ENCODE measurements around the gene CASP6. TPM values are rescaled to one million over a fixed set of nuclear protein-coding genes. Genes with fewer than 3 reads are reported as not detected.

The CASP6 gene
- total RNA-seq, 1 donor from 2014 or later, result 16.7 TPM

- Mint-ChIP-seq H3K4me1 (ENCODE audit: low read depth) (peaks cover 12% of the 10 kb centered on the region), H3K27ac (ENCODE audit: unreplicated experiment) (peak overlapping the region; percentile 64), H3K36me3 (ENCODE audit: low read depth) (no peaks in the 10 kb centered on the region), H3K27me3 (ENCODE audit: low read depth) (peaks cover 3% of the 10 kb centered on the region), H3K9me3 (ENCODE audit: low read depth) (no peaks in the 10 kb centered on the region), H3K4me3 (ENCODE audit: unreplicated experiment) (no peak overlapping the region)
- DNase-seq (ENCODE audit: low spot score), result no peak
- no peak for TF ChIP-seq CTCF (IDR thresholded peaks at IDR 0.05)
Measured at GRCh38 chr4:109735566-109736365, 32.5 kb upstream of the CASP6 start.

GRCh38 chr4:109733728-109734127 lies 30.5 kb upstream of the CASP6 start:
- no peak for DNase-seq (ENCODE audit: low spot score)
- no peak for TF ChIP-seq CTCF (IDR thresholded peaks at IDR 0.05)
- Mint-ChIP-seq H3K4me3 (ENCODE audit: unreplicated experiment) (no peak overlapping the region), H3K27me3 (ENCODE audit: low read depth) (no peaks in the 10 kb centered on the region), H3K27ac (ENCODE audit: unreplicated experiment) (no peak overlapping the region), H3K4me1 (ENCODE audit: low read depth) (peaks cover 24% of the 10 kb centered on the region), H3K9me3 (ENCODE audit: low read depth) (no peaks in the 10 kb centered on the region), H3K36me3 (ENCODE audit: low read depth) (no peaks in the 10 kb centered on the region)

GRCh38 chr4:109730619-109731545 lies 27.6 kb upstream of the CASP6 start:
- H3K36me3 Mint-ChIP-seq (ENCODE audit: low read depth), result peaks cover under 1% of the 10 kb centered on the region
- H3K27ac Mint-ChIP-seq (ENCODE audit: unreplicated experiment), result peak overlapping the region; percentile 93
- no peak for TF ChIP-seq CTCF (IDR thresholded peaks at IDR 0.05)
- DNase-seq (ENCODE audit: low spot score), result no peak
- H3K4me1 Mint-ChIP-seq (ENCODE audit: low read depth), result peaks cover 26% of the 10 kb centered on the region
- peak overlapping the region; percentile 86 for H3K4me3 Mint-ChIP-seq (ENCODE audit: unreplicated experiment)
- no peaks in the 10 kb centered on the region for H3K27me3 Mint-ChIP-seq (ENCODE audit: low read depth)
- no peaks in the 10 kb centered on the region for H3K9me3 Mint-ChIP-seq (ENCODE audit: low read depth)

- Mint-ChIP-seq H3K36me3 (ENCODE audit: low read depth) (peaks cover 2% of the 10 kb centered on the region), H3K27ac (ENCODE audit: unreplicated experiment) (peak within 1 kb of the TSS; percentile 93)
- DNase-seq (ENCODE audit: low spot score), result no peak
Measured at GRCh38 chr4:109729718-109730618, 26.7 kb upstream of the CASP6 start, which contains the start of gene PLA2G12A. Gene PLA2G12A, minus strand, starts transcription at chr4:109730070. Its CDS starts 261 bp downstream, at chr4:109729809.

More at GRCh38 chr4:109729718-109730618, 26.7 kb upstream of the CASP6 start, which contains the start of gene PLA2G12A:
- no peak for TF ChIP-seq CTCF (IDR thresholded peaks at IDR 0.05)
- Mint-ChIP-seq H3K27me3 (ENCODE audit: low read depth) (no peaks in the 10 kb centered on the region), H3K9me3 (ENCODE audit: low read depth) (no peaks in the 10 kb centered on the region), H3K4me1 (ENCODE audit: low read depth) (peaks cover 21% of the 10 kb centered on the region), H3K4me3 (ENCODE audit: unreplicated experiment) (peak within 1 kb of the TSS; percentile 88)

Measured in chondrocyte (in vitro differentiated cells).